Neural progenitor cell (in vitro differentiated cells): ENCODE data around the gene PCK1.

Experiments
- CTCF ChIP-seq: fragments of 200-600 bp; sonication (generic); IDR thresholded peaks from 2 replicates; pipeline ENCODE4 v1.5.1; 2017; ENCODE audit warnings: antibody characterized with exemption, mild to moderate bottlenecking
- EZH2 ChIP-seq: fragments of 200-600 bp; sonication (generic); IDR thresholded peaks from 2 replicates; pipeline ENCODE4 v1.6.1; 2017; ENCODE audit warnings: antibody characterized with exemption, mild to moderate bottlenecking, moderate library complexity
- EZH2phosphoT487 ChIP-seq: fragments of 200-600 bp; sonication (generic); IDR thresholded peaks from 2 replicates; pipeline ENCODE4 v1.6.1; 2017; ENCODE audit warnings: antibody characterized with exemption

- no peak for TF ChIP-seq EZH2
- no peak for TF ChIP-seq CTCF
- TF ChIP-seq EZH2phosphoT487, result no peak
Observed at GRCh38 chr20:57527728-57528127, 33.2 kb upstream of the PCK1 start.
